Liver (tissue), 9 donors: ENCODE results near the gene POPDC2. TPM values are rescaled to one million over a fixed set of nuclear protein-coding genes. Genes with fewer than 3 reads are reported as not detected.

Source experiments
- DNase-seq: peaks from one replicate; pipeline ENCODE4 v3.0.0-alpha.2; 2017; ENCODE audit warnings: low spot score
- H3K27ac ChIP-seq, 2 donors: one replicate each; pipeline ENCODE4 v1.7.0; 2013; ENCODE audit warnings: inconsistent platforms in 2 of 2, low read length in 2 of 2, control low read depth in 1 of 2, low read depth in 1 of 2, mild to moderate bottlenecking in 1 of 2
- H3K27me3 ChIP-seq, 4 donors: one replicate each; pipeline versions ENCODE4 v1.6.1 to v1.7.0; 2013; ENCODE audit warnings: low read length in 3 of 4, inconsistent platforms in 1 of 4, mild to moderate bottlenecking in 1 of 4, moderate library complexity in 1 of 4; ENCODE audit not compliant: control insufficient read depth in 4 of 4, insufficient read depth in 4 of 4
- H3K36me3 ChIP-seq, 4 donors: one replicate each; pipeline versions ENCODE4 v1.6.1 to v1.7.0; 2013; ENCODE audit warnings: low read length in 3 of 4, mild to moderate bottlenecking in 3 of 4, low read depth in 1 of 4, moderate library complexity in 1 of 4; ENCODE audit not compliant: control insufficient read depth in 4 of 4, insufficient read depth in 3 of 4
- H3K4me1 ChIP-seq, 4 donors: one replicate each; pipeline versions ENCODE4 v1.6.1 to v1.7.0; 2013; ENCODE audit warnings: low read length in 3 of 4, mild to moderate bottlenecking in 3 of 4, moderate library complexity in 1 of 4; ENCODE audit not compliant: control insufficient read depth in 4 of 4, insufficient read depth in 4 of 4
- H3K4me3 ChIP-seq, 3 donors: one replicate each; pipeline versions ENCODE4 v1.6.1 to v1.7.0; 2013; ENCODE audit warnings: low read length in 3 of 3, control low read depth in 1 of 3, low read depth in 1 of 3, mild to moderate bottlenecking in 1 of 3
- H3K9ac ChIP-seq, 2 donors: one replicate each; pipeline ENCODE4 v1.7.0; 2013; ENCODE audit warnings: low read length in 2 of 2, mild to moderate bottlenecking in 2 of 2, moderate library complexity in 2 of 2, control low read depth in 1 of 2, low read depth in 1 of 2
- H3K9me3 ChIP-seq, 4 donors: one replicate each; pipeline versions ENCODE4 v1.6.1 to v1.7.0; 2013; ENCODE audit warnings: low read length in 3 of 4; ENCODE audit not compliant: control insufficient read depth in 4 of 4
- EGR1 ChIP-seq, 2 donors: IDR thresholded peaks; 2 replicates each; pipeline ENCODE4 v1.6.1; 2016 to 2018; ENCODE audit warnings: antibody characterized with exemption in 2 of 2, low read depth in 2 of 2
- FOXA1 ChIP-seq: IDR thresholded peaks from 2 replicates; pipeline ENCODE4 v1.6.1; 2016; ENCODE audit warnings: antibody characterized with exemption
- FOXA2 ChIP-seq: IDR thresholded peaks from 2 replicates; pipeline ENCODE4 v1.6.1; 2016; ENCODE audit warnings: antibody characterized with exemption
- HNF4A ChIP-seq, 2 donors: conservative IDR thresholded peaks; 2 replicates each; pipeline ENCODE4 v1.6.1; 2016; ENCODE audit warnings: antibody characterized with exemption in 2 of 2, mild to moderate bottlenecking in 2 of 2
- HNF4G ChIP-seq: IDR thresholded peaks from 2 replicates; pipeline ENCODE4 v1.6.1; 2016; ENCODE audit warnings: antibody characterized with exemption
- JUND ChIP-seq, 2 donors: IDR thresholded peaks; 2 replicates each; pipeline ENCODE4 v1.6.1; 2016; ENCODE audit warnings: antibody characterized with exemption in 2 of 2
- NR2F2 ChIP-seq: IDR thresholded peaks from 2 replicates; pipeline ENCODE4 v1.6.1; 2016; ENCODE audit warnings: antibody characterized with exemption
- RAD21 ChIP-seq, 2 donors: IDR thresholded peaks; 2 replicates each; pipeline ENCODE4 v1.6.1; 2016; ENCODE audit warnings: antibody characterized with exemption in 2 of 2, mild to moderate bottlenecking in 2 of 2
- RXRA ChIP-seq, 2 donors: IDR thresholded peaks; 2 replicates each; pipeline ENCODE4 v1.6.1; 2017 to 2018; ENCODE audit warnings: antibody characterized with exemption in 2 of 2, mild to moderate bottlenecking in 1 of 2
- SP1 ChIP-seq: IDR thresholded peaks from 2 replicates; pipeline ENCODE4 v1.6.1; 2018; ENCODE audit warnings: antibody characterized with exemption, mild to moderate bottlenecking
- TAF1 ChIP-seq: conservative IDR thresholded peaks from 2 replicates; pipeline ENCODE4 v1.6.1; 2016; ENCODE audit warnings: antibody characterized with exemption, mild to moderate bottlenecking
- YY1 ChIP-seq: IDR thresholded peaks from 2 replicates; pipeline ENCODE4 v1.6.1; 2016; ENCODE audit warnings: antibody characterized with exemption, mild to moderate bottlenecking
- WGBS: extraction: QIAGEN DNeasy Blood & Tissue Kit; methylation state at CpG from one replicate; pipeline ENCODE4 v1.1.7; 2013; 5-methylcytosine and 5-hydroxymethylcytosine counted together
- polyA plus RNA-seq, 2 donors: library from polyadenylated mRNA; stranded (reverse) in 1 of 2; unstranded in 1 of 2; fragments of 200-250 nt in 1 of 2; fragments of >200 nt in 1 of 2; fragmentation: Nextera tagmentation in 1 of 2; extraction: Ambion mirVana in 1 of 2; gene quantifications; one replicate each; pipeline versions ENCODE4 v1.2.1 to v1.2.3, GENCODE V29; 2013 to 2015
- total RNA-seq, 2 donors: library from RNA; depleted of rRNA; stranded (reverse); fragments of >200 nt; gene quantifications; one replicate each; pipeline ENCODE4 v1.2.3, GENCODE V29; 2014
- TF ChIP-seq, protein P1 (sequence below): IDR thresholded peaks from 2 replicates; pipeline ENCODE4 v1.6.1; 2016; ENCODE audit warnings: antibody characterized with exemption
- TF ChIP-seq, protein P2 (sequence below): IDR thresholded peaks from 2 replicates; pipeline ENCODE4 v1.6.1; 2016; ENCODE audit warnings: antibody characterized with exemption
- TF ChIP-seq, protein P3 (sequence below): fragments of 150-350 bp; IDR thresholded peaks from 2 replicates; pipeline ENCODE4 v1.5.1; 2017; ENCODE audit warnings: improper control_type of control experiment, low read depth, low read length; ENCODE audit not compliant: missing input control
- TF ChIP-seq, protein P4 (sequence below): IDR thresholded peaks from 2 replicates; pipeline ENCODE4 v1.6.1; 2016; ENCODE audit warnings: antibody characterized with exemption, mild to moderate bottlenecking
- TF ChIP-seq, protein P5 (sequence below): IDR thresholded peaks from 2 replicates; pipeline ENCODE4 v1.6.1; 2016; ENCODE audit warnings: antibody characterized with exemption
- donor health status: healthy.
- donor health status: healthy.
- donor health status: healthy.
- donor health status: healthy.
- donor health status: healthy.

Gene POPDC2
- total and polyA plus RNA-seq, 4 donors, result 0.16 to 1.1 (median 0.46) TPM

DNA sequence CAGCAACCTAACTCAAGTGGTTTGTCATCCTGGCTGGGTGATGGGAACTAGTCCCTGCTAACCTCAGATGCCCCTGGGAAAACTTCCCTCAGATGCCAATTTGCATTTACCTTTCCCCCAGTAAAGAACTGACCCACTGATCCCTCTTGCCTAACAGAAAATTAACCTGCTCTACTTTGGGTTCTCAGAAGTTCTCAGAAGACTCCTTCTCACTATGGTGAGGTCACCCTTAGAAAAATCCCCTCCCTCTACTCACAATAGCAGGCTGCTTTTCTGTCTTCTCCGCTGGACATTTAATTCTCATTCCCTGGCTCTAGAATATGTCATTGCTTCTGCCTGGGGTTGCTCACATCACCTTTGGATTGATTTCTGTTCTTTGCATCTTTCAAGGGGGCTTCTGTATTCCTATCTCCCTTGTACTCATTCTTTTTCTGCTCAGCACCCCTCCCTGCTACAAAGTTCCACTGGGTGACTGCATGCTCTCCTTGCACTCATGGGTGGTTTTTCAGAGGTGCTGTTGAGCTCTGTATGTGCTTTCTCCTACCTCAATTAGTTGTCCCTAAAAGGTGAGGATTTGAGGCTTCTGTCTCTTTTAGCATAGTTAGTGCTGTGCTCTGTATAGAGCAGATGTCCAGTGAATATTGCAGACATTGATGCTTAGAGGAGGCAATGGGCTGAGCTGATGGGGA lies 61.8 kb downstream of the POPDC2 start:
- Histone ChIP-seq H3K27ac (peak overlapping the region; percentile 10 to 86), H3K9ac (no peak overlapping the region), H3K4me1 (peaks cover 2 to 42% (median 24%) of the 10 kb centered on the region in 4 donors), H3K36me3 (no peaks in the 10 kb centered on the region), H3K4me3 (peak overlapping the region; percentile 20 to 41 (median 33)), H3K27me3 (no peaks in the 10 kb centered on the region), H3K9me3 (no peaks in the 10 kb centered on the region)
- no peak for DNase-seq
- 86% methylated on average over 1 of the region's 1 CpG for WGBS
- TF ChIP-seq NR2F2 (no peak), SP1 (peak; percentile 49), FOXA2 (no peak), HNF4G (no peak), FOXA1 (no peak), JUND (IDR thresholded peaks at IDR 0.05) (peak in 1 of 2 donors; percentile 12), RAD21 (IDR thresholded peaks at IDR 0.05) (no peak), RXRA (IDR thresholded peaks at IDR 0.05) (peak; percentile 90 to 93), YY1 (no peak), EGR1 (IDR thresholded peaks at IDR 0.05; ENCODE audit: low read depth in 2 of 2) (no peak), HNF4A (conservative IDR thresholded peaks at IDR 0.05) (peak; percentile 53 to 58)
- TF ChIP-seq, protein P1, sequence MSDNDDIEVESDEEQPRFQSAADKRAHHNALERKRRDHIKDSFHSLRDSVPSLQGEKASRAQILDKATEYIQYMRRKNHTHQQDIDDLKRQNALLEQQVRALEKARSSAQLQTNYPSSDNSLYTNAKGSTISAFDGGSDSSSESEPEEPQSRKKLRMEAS, result no peak

DNA sequence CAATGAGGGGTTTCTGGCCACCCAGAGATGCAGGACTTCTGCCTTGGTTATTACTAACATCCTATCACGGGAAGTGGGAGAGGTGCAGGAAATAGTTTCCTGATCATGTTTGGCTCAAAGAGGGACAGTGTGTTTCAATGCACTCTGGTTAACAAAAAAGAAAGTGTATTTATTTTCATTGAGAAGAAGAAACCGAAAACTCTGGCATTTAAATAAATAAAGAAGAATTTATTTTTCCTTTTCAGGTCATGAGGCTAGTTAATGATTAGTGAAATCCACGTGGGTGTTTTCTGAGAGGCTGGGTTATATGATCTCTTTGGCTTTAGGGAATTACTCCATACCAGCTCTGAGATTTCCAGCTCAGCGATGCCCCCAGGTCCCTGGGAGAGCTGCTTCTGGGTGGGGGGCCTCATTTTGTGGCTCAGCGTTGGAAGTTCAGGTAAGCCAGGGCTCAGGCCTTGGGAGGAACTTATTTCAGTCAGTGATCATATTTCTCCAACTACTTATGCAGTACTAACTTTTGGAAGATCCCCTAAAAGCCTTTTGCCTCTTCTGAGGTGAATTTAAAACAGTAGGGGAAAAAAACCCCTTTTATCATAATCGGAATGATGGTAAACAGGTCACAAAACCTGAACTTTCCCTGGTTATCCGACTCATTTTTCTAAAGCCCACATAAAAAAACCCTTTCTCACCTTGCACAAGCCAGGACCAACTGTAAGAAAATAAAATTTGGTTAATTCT lies 62.7 kb downstream of the POPDC2 start, which contains the start of gene PLA1A:
TSS of gene PLA1A (plus strand) at position 338 of the 741 bp plus-strand sequence. CDS start at position 367, 29 bp downstream.
- H3K27ac ChIP-seq, result peak within 1 kb of the TSS; percentile 78 to 86
- no peaks in the 10 kb centered on the region for H3K36me3 ChIP-seq
- H3K4me3 ChIP-seq, result peak within 1 kb of the TSS; percentile 33 to 58 (median 34)
- H3K9me3 ChIP-seq, result no peaks in the 10 kb centered on the region
- peak within 1 kb of the TSS; percentile 14 to 78 for H3K9ac ChIP-seq
- TF ChIP-seq YY1 (peak; percentile 56), RAD21 (IDR thresholded peaks at IDR 0.05) (peak; percentile 25 to 31), HNF4A (conservative IDR thresholded peaks at IDR 0.05) (peak in 1 of 2 donors; percentile 35), JUND (IDR thresholded peaks at IDR 0.05) (no peak), FOXA2 (peak; percentile 51), TAF1 (peak; percentile 82), HNF4G (no peak), NR2F2 (peak; percentile 12), SP1 (peak; percentile 46)
- TF ChIP-seq, protein P2, sequence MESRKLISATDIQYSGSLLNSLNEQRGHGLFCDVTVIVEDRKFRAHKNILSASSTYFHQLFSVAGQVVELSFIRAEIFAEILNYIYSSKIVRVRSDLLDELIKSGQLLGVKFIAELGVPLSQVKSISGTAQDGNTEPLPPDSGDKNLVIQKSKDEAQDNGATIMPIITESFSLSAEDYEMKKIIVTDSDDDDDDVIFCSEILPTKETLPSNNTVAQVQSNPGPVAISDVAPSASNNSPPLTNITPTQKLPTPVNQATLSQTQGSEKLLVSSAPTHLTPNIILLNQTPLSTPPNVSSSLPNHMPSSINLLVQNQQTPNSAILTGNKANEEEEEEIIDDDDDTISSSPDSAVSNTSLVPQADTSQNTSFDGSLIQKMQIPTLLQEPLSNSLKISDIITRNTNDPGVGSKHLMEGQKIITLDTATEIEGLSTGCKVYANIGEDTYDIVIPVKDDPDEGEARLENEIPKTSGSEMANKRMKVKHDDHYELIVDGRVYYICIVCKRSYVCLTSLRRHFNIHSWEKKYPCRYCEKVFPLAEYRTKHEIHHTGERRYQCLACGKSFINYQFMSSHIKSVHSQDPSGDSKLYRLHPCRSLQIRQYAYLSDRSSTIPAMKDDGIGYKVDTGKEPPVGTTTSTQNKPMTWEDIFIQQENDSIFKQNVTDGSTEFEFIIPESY, result no peak
- TF ChIP-seq, protein P3, sequence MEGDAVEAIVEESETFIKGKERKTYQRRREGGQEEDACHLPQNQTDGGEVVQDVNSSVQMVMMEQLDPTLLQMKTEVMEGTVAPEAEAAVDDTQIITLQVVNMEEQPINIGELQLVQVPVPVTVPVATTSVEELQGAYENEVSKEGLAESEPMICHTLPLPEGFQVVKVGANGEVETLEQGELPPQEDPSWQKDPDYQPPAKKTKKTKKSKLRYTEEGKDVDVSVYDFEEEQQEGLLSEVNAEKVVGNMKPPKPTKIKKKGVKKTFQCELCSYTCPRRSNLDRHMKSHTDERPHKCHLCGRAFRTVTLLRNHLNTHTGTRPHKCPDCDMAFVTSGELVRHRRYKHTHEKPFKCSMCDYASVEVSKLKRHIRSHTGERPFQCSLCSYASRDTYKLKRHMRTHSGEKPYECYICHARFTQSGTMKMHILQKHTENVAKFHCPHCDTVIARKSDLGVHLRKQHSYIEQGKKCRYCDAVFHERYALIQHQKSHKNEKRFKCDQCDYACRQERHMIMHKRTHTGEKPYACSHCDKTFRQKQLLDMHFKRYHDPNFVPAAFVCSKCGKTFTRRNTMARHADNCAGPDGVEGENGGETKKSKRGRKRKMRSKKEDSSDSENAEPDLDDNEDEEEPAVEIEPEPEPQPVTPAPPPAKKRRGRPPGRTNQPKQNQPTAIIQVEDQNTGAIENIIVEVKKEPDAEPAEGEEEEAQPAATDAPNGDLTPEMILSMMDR, result no peak
- TF ChIP-seq, protein P4, sequence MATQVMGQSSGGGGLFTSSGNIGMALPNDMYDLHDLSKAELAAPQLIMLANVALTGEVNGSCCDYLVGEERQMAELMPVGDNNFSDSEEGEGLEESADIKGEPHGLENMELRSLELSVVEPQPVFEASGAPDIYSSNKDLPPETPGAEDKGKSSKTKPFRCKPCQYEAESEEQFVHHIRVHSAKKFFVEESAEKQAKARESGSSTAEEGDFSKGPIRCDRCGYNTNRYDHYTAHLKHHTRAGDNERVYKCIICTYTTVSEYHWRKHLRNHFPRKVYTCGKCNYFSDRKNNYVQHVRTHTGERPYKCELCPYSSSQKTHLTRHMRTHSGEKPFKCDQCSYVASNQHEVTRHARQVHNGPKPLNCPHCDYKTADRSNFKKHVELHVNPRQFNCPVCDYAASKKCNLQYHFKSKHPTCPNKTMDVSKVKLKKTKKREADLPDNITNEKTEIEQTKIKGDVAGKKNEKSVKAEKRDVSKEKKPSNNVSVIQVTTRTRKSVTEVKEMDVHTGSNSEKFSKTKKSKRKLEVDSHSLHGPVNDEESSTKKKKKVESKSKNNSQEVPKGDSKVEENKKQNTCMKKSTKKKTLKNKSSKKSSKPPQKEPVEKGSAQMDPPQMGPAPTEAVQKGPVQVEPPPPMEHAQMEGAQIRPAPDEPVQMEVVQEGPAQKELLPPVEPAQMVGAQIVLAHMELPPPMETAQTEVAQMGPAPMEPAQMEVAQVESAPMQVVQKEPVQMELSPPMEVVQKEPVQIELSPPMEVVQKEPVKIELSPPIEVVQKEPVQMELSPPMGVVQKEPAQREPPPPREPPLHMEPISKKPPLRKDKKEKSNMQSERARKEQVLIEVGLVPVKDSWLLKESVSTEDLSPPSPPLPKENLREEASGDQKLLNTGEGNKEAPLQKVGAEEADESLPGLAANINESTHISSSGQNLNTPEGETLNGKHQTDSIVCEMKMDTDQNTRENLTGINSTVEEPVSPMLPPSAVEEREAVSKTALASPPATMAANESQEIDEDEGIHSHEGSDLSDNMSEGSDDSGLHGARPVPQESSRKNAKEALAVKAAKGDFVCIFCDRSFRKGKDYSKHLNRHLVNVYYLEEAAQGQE, result peak; percentile 63
- TF ChIP-seq, protein P5, sequence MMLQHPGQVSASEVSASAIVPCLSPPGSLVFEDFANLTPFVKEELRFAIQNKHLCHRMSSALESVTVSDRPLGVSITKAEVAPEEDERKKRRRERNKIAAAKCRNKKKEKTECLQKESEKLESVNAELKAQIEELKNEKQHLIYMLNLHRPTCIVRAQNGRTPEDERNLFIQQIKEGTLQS, result no peak
- no peaks in the 10 kb centered on the region for H3K27me3 ChIP-seq
- H3K4me1 ChIP-seq, result peaks cover 2 to 42% (median 24%) of the 10 kb centered on the region in 4 donors
- WGBS, result 28% methylated on average over 7 of the region's 7 CpGs
- no peak for DNase-seq
